Stimulated activated CD4-positive, alpha-beta T cell treated with anti-CD3 and anti-CD28 coated beads, Interleukin-12 subunit alpha, Interleukin-12 subunit beta, amount 100 ng/mL, for 4 hours (primary cell): ENCODE data around the gene LRCH1.

Source experiments
- DNase-seq: peaks from one replicate; pipeline ENCODE4 v3.0.0-alpha.2; 2020

LRCH1 gene

GRCh38 chr13:46641274-46642081 is 88.5 kb downstream of the LRCH1 start:
- DNase-seq: no peak

DNA sequence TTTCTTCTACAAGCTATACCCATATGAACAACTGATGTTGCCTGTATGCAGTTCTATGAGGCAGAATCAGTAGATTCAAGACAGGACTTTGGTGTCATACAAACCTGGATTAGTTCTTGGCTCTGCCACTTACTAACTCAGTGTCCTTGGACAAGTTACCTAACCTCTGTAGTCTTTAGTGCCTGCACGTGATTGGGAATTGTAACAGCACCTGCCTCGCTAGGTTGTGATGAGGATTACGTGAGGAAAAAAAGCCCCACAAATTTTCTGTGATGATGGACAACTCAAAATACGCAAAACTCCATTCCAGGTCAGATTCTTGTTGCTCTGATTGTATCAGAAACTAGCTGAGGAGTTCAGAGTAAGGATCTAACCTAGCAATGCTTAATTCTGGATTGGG is 89.3 kb downstream of the LRCH1 start:
- DNase-seq: no peak

- no peak for DNase-seq
Measured at GRCh38 chr13:46643165-46643777, 90.3 kb downstream of the LRCH1 start.

- DNase-seq: no peak
Measured at GRCh38 chr13:46644816-46645215, 91.8 kb downstream of the LRCH1 start.

DNA sequence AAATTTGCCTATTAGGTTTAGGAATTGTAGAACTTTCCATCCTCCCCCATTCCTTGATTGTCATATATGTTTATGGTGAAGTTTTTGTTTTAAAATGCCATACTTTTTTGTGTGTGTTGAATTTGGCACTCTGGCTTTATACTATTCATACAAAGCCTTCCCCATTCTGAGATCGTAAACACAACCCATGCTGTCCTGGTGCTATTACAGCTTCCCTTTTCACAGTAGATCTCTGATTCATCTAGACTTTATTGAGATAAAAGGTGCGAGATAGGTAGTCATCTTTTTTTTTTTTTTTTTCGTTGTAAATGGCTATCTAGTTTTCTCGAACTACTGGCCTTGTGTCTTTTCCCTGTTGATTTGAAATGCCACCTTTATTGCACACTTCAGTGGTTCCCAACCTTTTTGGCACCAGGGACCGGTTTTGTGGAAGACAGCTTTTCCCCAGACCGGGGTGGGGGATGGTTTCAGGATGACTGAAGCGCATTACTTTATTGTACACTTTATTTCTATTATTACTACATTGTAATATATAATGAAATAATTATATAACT is 94.6 kb downstream of the LRCH1 start:
- DNase-seq: no peak

- DNase-seq: no peak
Measured at GRCh38 chr13:46648166-46648607, 95.2 kb downstream of the LRCH1 start.

- DNase-seq: no peak
Measured at GRCh38 chr13:46649816-46650215, 96.8 kb downstream of the LRCH1 start.

DNA sequence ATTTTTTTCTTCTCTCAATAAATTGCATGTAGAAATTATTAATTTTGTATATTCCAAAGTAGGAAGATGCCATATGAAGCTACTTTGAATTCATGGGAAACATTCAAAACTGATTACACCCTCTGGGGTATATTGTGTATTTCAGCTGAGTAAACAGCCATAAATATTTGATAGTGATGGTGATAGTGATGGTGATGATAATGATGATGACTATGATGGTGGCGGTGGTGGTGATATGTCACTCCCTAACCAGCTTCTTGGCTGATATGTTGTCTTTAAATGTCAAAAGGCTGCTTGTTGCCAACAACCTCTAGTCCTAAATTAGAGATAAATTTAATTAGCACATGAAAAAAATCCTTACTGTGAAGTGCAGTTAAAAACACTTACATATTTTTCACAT is 102.0 kb downstream of the LRCH1 start:
- no peak for DNase-seq

DNA sequence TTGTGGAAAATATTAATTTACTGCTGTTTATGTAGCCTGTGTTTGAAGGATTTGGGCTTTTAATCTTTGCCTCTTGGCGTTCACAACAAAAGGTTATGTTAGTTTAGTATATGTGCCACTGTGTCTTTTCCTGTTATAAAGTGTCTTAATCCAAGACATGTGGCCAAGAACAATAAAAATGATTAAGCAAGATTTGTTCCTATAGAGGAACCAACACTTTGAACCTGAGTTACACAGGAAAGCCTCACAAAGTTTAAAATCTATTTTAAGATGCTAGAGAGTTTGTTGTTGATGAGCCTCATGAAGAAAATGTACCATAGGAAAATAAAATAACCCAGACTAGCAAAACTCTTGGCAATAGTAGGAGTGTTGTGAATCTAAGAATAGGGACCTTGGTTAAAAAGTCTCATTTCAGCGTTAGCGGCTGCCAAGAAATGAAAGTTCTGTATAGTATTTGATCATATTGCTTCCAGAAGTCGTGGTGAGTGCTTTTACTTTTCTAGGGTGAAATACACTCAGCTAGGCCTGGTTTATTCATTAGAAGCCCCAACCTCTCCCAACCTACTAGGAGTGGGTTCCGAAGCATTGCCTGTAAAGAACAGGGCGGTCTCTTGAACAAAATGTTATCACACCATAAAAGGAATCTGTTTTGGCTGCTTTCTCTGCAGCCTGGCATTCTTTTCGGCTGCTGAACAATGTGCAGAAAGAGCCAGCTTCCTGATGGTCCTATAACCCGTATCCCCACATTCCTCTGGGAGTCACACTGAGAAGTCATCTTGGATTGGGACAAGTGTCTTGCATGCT is 102.6 kb downstream of the LRCH1 start:
- no peak for DNase-seq

DNA sequence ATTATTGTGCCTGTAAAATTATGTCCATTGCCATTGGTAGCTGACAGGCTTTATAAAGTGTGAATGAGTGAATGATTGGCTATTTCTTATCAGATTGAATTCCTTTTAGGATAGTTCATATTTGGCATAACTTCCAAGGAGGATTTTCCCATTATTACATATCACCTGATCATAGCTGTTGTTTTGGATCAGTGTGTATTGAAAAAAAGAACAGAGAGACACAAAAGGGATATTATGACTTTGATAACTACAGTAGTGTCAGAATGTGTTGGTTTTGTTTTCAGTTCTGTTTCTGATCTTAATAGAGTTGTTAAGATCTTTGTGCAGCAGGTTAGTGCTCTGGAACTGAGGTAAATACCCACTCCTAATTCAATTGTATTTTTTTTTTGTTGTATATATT is 103.8 kb downstream of the LRCH1 start:
- DNase-seq: no peak

DNA sequence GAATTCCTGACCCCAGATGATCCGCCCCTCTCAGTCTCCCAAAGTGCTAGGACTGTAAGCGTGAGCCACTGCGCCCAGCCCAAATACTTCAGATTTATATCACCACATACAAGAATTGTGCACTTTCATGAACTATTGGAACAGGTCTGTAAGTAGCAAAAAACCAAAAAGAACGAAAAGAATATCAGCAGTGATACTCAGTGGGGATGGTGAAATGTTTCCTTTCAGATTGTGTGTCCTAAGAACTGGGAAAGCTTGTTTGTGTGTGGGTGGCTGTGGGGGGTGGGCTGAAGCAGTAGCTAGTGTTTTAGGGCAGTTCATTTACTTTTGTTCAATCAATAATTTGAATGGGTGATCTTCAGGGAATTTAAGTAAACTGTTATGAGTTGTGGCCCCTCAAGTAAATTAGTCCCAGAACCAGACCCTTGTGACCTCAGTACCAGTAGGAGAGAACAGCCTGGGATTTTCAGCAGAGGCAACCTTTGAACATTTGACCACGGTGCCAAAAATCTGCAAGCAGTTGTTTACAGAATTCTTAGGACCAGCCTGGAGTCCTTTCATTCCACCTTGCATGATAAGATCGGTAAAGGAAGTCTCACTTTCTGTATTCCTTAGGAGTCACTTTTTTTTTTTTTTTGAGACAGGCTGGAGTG is 106.6 kb downstream of the LRCH1 start:
- no peak for DNase-seq

GRCh38 chr13:46660416-46660815 is 107.4 kb downstream of the LRCH1 start:
- no peak for DNase-seq

DNA sequence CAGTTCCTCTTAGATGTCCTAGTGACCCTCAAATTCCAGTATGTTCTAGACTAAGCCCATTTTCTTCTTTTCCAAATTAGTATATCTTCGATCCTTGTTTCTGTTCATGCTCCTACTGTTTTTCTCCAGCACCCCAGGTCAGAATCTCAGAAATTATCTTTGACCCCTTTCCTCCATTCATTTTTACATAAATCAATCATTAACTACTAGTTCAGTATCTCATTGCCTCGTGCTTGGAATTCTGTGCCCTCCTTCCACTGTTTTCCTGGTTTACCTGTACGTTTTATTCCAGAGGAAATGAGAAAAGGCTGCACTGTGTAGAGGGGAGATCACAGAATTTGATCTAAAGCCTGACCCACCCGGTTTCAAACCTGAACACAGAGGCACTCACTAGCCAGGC is 107.9 kb downstream of the LRCH1 start:
- DNase-seq: no peak

GRCh38 chr13:46662690-46663089 is 109.7 kb downstream of the LRCH1 start:
- no peak for DNase-seq

DNA sequence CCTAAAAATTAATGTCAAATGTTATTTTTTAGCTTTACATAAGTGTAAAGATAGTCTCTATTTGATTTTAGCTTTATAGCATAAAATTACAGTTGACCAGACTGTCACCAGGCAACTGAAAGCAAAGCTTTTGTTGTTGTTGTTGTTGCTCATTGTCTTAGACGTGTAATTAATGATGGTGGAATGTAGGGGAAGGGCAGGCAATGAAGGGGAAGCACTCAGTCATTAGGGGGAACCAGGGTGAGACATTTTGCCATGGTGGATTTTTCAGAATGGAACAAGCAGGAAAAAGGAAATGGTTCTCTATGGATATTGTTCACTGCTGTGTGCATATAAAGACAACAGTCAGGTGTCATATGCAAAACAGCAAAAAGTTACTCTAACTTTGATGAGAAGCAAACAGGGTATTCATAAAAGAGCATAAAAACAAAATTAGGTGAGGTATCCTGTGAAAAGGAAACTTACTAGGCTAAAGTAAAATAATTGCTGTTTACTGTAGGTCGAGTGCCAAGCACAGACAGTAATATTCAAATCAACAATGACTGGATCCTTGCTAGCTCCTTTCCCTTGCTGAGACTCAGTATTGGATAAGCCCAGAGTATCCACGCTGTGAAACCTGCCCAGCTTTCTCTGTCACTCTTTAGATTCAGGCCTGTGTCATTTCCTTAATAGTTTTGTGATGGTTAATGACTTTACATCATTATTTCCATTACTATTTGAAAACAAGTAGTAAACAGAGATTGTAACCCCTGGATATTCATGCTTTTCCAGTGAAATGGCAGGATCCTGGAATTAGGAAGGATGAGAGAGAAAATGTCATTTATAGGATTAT is 110.5 kb downstream of the LRCH1 start:
- DNase-seq: no peak

DNA sequence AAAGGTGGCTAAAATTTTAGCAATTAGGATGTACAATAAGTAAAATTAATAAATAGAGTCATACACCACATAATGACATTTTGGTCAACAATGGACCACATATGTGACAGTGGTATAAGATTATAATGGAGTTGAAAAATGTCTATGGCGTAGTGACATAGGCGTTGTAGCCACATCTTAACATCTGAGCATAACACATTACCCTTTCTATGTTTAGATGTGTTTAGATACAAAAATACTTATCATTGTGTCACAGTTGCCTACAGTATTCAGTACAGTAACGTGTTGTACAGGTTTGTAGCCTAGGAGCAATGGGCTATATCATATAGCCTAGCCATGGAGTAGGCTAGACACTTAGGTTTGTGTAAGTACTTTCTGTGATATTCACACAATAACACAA is 111.2 kb downstream of the LRCH1 start:
- no peak for DNase-seq

- DNase-seq: no peak
Measured at GRCh38 chr13:46665248-46665632, 112.3 kb downstream of the LRCH1 start.

- no peak for DNase-seq
Measured at GRCh38 chr13:46665633-46666482, 112.9 kb downstream of the LRCH1 start.

DNA sequence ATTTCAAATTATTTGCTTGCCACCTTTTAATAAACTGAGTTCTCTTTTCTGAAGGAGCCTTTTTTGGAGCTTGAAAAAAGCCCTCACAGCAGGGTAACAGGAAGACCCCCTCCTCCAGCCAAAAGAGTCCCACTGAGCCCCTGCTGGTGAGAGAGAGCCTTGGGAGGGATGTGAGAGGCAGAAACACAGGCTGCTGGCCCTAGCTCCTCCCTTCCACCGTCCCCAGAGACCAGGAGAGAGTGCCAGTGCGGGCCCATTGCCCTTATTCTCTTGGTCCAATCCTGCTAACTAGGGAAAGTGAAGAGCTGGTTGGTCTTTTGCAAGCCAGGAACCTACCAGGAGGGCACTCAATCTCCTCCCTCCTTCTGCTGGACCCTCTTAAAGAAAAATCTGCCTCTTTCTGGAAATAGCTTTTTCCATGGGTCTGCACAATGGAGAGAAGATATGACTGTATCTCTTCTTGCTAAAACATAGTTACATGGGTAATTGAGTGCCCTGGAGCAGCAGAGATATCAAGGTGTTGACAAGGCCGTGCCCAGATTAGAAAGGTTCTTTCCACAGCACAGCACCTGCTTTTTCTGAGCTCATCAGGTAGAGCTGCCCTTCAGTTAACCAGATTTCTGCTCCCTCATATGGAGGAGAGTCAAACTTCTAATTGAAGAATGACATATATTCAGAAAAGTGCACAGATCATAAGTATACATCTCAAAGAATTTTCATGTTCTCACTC is 113.9 kb downstream of the LRCH1 start:
- no peak for DNase-seq

DNA sequence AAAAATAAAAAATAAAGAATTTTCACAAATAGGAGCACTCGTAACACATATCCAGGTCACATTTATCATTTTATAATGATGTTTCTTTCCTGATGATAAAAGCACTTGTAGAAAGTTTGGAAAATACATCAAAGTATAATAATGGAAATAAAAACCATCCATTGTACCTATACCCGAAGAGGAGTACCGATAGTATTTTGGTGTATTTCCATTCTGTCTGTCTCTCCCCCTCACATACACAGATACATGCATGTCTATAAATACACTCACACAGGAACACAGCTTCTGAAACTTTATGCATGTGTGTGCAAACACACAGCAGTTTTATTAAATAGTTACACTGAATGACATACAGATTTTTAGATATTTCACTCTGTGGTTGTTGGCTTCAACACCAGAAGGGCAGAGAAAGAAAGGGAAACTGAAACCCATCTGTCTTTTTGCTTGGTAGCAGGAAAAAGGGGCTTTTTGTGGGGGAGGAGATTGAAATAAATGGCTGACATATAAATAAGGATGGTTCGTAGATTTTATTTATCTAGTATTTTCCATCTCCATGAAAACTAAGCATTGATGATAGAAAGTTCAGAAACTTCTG is 114.8 kb downstream of the LRCH1 start:
- no peak for DNase-seq
